ENCODE measurements around the gene OPCML. TPM values are rescaled to one million over a fixed set of nuclear protein-coding genes. Genes with fewer than 3 reads are reported as not detected.

OPCML gene
- polyA plus RNA-seq, 3 donors: not detected

- Histone ChIP-seq H3K36me3 (replicated peaks in 1 of 2; ENCODE audit: control insufficient read depth in 1 of 2, insufficient read depth in 2 of 2, low read length in 2 of 2) (no peaks in the 10 kb centered on the region), H3K27me3 (ENCODE audit: control insufficient read depth in 2 of 2, insufficient read depth in 2 of 2, low read length in 2 of 2) (no peaks in the 10 kb centered on the region), H3K4me2 (replicated peaks; ENCODE audit: extremely low read depth, low read length, poor library complexity, severe bottlenecking) (no peak overlapping the region), H3K4me3 (replicated peaks in 1 of 3; ENCODE audit: low read depth in 2 of 3, low read length in 3 of 3) (no peak overlapping the region), H3K4me1 (ENCODE audit: control insufficient read depth in 1 of 2, insufficient read depth in 2 of 2, low read length in 2 of 2) (no peaks in the 10 kb centered on the region), H3K79me2 (ENCODE audit: insufficient read depth, low read length) (no peaks in the 10 kb centered on the region), H3K9ac (ENCODE audit: insufficient read depth, low read length, poor library complexity, severe bottlenecking) (no peak overlapping the region), H2AFZ (ENCODE audit: insufficient read depth, low read depth, low read length, poor library complexity, severe bottlenecking) (no peak overlapping the region), H3K27ac (ENCODE audit: low read depth in 1 of 2, low read length in 2 of 2) (no peak overlapping the region), H3K9me3 (replicated peaks in 1 of 2; ENCODE audit: control insufficient read depth in 1 of 2, insufficient read depth in 1 of 2, low read length in 2 of 2) (no peaks in the 10 kb centered on the region), H4K20me1 (ENCODE audit: insufficient read depth, low read length) (no peaks in the 10 kb centered on the region)
- intact Hi-C loops (cut with micrococcal nuclease): no loop called here
- Mint-ChIP-seq H3K36me3 (no peaks in the 10 kb centered on the region), H3K9me3 (peaks cover 0 to 5% (median 0%) of the 10 kb centered on the region in 7 donors), H3K27ac (no peak overlapping the region), H3K4me3 (no peak overlapping the region), H3K4me1 (no peaks in the 10 kb centered on the region), H3K27me3 (ENCODE audit: low read depth in 3 of 3) (peaks cover 3 to 5% (median 4%) of the 10 kb centered on the region in 3 donors)
- no CpG with 5 or more reads among the region's 5 CpGs for WGBS (ENCODE audit: insufficient coverage)
- no peak for TF ChIP-seq CTCF (IDR thresholded peaks at IDR 0.05)
- DNase-seq: no peak
Measured at GRCh38 chr11:132988411-132988810, 543.9 kb downstream of the OPCML start.

- Histone ChIP-seq H3K9ac (ENCODE audit: insufficient read depth, low read length, poor library complexity, severe bottlenecking) (no peak overlapping the region), H2AFZ (ENCODE audit: insufficient read depth, low read depth, low read length, poor library complexity, severe bottlenecking) (no peak overlapping the region), H3K36me3 (replicated peaks in 1 of 2; ENCODE audit: control insufficient read depth in 1 of 2, insufficient read depth in 2 of 2, low read length in 2 of 2) (no peaks in the 10 kb centered on the region), H4K20me1 (ENCODE audit: insufficient read depth, low read length) (no peaks in the 10 kb centered on the region), H3K4me3 (replicated peaks in 1 of 3; ENCODE audit: low read depth in 2 of 3, low read length in 3 of 3) (no peak overlapping the region), H3K27ac (ENCODE audit: low read depth in 1 of 2, low read length in 2 of 2) (no peak overlapping the region), H3K79me2 (ENCODE audit: insufficient read depth, low read length) (no peaks in the 10 kb centered on the region), H3K27me3 (ENCODE audit: control insufficient read depth in 2 of 2, insufficient read depth in 2 of 2, low read length in 2 of 2) (no peaks in the 10 kb centered on the region), H3K4me2 (replicated peaks; ENCODE audit: extremely low read depth, low read length, poor library complexity, severe bottlenecking) (no peak overlapping the region), H3K9me3 (replicated peaks in 1 of 2; ENCODE audit: control insufficient read depth in 1 of 2, insufficient read depth in 1 of 2, low read length in 2 of 2) (no peaks in the 10 kb centered on the region), H3K4me1 (ENCODE audit: control insufficient read depth in 1 of 2, insufficient read depth in 2 of 2, low read length in 2 of 2) (no peaks in the 10 kb centered on the region)
- intact Hi-C loops (cut with micrococcal nuclease): no loop called here
- H3K4me3 Mint-ChIP-seq: no peak overlapping the region
- WGBS (ENCODE audit: insufficient coverage): no CpG with 5 or more reads among the region's 2 CpGs
- no peaks in the 10 kb centered on the region for H3K36me3 Mint-ChIP-seq
- no peak for TF ChIP-seq CTCF (IDR thresholded peaks at IDR 0.05)
- H3K4me1 Mint-ChIP-seq: no peaks in the 10 kb centered on the region
- no peak for DNase-seq
- peaks cover 0 to 4% (median 1%) of the 10 kb centered on the region in 3 donors for H3K27me3 Mint-ChIP-seq (ENCODE audit: low read depth in 3 of 3)
- H3K27ac Mint-ChIP-seq: no peak overlapping the region
- peaks cover 0 to 5% (median 0%) of the 10 kb centered on the region in 7 donors for H3K9me3 Mint-ChIP-seq
Measured at GRCh38 chr11:132987936-132988335, 544.4 kb downstream of the OPCML start.
